GM10847 (cell line): Measurements from ENCODE around the gene HPSE2.

Experiments used
- POLR2A ChIP-seq: IDR thresholded peaks from 2 replicates; pipeline ENCODE4 v1.6.1; 2011; ENCODE audit not compliant: insufficient read length; ENCODE audit errors: extremely low read depth

HPSE2 gene

DNA sequence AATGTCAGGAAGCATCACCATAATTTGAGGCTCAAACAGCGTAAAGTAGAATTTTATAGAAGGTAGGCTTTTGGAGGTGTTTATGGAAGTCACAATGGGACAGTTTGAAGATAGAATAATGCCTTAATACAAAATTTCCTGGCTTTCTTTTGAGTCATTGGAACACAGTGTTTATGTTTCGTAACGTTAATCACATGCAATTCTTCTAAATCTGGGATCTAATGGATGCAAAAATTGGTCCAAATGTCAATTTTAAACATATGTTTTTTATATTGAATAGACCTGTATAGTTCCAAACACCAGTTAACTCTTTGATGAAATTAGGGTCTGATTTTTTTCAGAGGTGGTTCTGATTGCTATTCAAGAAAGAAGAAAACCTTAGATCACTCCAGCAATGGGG, 702.4 kb downstream of the HPSE2 start:
- TF ChIP-seq POLR2A, result no peak

- TF ChIP-seq POLR2A, result no peak
Measured at GRCh38 chr10:98528805-98529183, 706.9 kb downstream of the HPSE2 start.

- no peak for TF ChIP-seq POLR2A
Measured at GRCh38 chr10:98528166-98528804, 707.4 kb downstream of the HPSE2 start.

DNA sequence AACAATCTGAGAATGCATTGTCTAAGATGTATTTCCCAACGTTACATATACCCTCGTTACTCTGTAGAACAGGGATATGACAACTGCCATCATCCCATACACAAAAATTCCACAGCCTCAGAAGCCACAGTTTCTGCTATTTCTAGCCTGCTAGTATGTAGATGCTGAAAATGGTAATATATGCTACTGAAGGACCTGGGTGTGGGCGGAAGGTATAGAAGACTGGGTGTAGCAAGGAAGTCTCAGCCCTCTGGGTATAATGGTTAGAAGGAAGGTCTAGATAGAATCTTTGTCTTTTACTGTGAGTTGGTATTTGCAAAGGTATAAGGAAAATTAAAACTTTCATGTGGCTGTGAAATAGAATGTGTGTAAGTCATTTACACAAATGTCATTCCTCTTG, 709.7 kb downstream of the HPSE2 start:
- no peak for TF ChIP-seq POLR2A

DNA sequence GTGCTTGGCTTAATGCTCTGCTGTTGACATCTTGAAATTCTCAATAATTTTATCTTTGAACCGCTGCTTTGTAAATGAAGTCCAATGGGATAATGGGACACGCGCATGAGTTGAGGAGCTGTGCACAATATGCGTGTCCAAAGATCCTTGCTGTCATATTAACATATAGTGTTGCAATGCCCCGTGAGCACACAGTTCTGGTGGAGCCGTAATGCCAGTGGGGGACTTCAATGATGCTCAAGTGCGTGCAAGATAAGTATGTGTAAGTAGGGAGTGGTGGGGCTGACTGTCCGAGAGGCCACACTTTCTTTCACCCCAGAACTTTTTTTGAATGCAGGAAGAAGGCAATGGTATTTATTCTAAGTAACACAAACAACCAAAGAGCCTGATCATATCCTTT, 711.5 kb downstream of the HPSE2 start:
- no peak for TF ChIP-seq POLR2A

DNA sequence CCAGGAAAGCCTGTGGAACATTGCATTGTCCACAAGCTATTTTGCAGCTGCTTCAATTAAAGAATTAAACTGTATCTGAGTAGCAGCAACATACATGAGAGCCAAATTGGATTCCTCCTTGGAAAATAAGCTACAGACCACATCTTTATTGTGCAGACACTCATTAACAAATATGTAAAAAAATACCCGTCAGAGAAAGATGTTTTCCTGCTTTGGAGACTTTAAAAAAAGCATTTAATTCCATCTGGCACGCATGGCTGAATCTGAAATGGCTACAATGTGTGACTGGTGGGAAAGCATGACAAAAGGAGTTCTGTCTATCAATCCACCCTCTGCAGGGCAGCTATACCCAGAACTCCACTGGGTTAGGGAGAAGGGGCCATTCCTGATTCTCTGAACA, 715.8 kb downstream of the HPSE2 start:
- no peak for TF ChIP-seq POLR2A

- TF ChIP-seq POLR2A, result no peak
Measured at GRCh38 chr10:98517672-98518071, 718.0 kb downstream of the HPSE2 start.

- no peak for TF ChIP-seq POLR2A
Measured at GRCh38 chr10:98516352-98516751, 719.3 kb downstream of the HPSE2 start.

GRCh38 chr10:98513704-98514103, 721.9 kb downstream of the HPSE2 start:
- TF ChIP-seq POLR2A, result no peak

DNA sequence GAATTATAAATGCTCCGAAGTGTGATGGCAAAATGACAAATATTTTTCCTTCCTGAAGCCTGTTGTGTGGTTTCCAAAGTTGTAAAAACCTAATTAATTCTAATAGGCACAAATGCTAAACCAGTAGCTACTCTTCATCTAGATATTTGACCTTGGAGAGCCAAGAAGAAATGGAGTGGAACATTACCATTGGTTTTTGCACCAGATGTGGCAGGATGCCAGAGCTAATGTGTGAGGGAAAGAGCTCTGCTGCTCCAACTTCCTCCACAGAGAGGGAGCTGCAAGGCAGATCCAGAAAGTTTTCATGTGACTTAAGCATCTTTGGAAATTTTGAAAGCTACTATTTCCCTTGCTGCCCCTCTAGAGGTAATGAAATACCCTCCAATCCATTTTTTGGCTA, 723.8 kb downstream of the HPSE2 start:
- no peak for TF ChIP-seq POLR2A

- no peak for TF ChIP-seq POLR2A
Measured at GRCh38 chr10:98510412-98510995, 725.1 kb downstream of the HPSE2 start.

GRCh38 chr10:98509745-98510144, 725.9 kb downstream of the HPSE2 start:
- TF ChIP-seq POLR2A, result no peak

DNA sequence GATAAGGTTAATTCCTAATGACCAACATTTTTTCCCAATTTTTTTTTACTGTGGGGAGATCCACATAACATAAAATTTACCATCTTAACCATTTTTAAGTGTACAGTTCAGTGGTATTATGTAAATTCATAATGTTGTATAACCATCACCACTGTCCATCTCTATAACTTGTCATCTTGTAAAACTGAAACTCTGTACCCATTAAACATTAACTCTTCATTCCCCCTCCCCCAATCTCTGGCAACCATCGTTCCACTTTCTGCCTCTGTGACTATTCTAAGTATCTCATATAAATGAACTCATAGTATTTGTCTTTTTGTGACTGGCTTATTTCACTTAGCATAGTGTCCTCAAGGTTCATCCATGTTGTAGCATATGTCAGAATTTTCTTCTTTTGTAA, 742.9 kb downstream of the HPSE2 start:
- no peak for TF ChIP-seq POLR2A

DNA sequence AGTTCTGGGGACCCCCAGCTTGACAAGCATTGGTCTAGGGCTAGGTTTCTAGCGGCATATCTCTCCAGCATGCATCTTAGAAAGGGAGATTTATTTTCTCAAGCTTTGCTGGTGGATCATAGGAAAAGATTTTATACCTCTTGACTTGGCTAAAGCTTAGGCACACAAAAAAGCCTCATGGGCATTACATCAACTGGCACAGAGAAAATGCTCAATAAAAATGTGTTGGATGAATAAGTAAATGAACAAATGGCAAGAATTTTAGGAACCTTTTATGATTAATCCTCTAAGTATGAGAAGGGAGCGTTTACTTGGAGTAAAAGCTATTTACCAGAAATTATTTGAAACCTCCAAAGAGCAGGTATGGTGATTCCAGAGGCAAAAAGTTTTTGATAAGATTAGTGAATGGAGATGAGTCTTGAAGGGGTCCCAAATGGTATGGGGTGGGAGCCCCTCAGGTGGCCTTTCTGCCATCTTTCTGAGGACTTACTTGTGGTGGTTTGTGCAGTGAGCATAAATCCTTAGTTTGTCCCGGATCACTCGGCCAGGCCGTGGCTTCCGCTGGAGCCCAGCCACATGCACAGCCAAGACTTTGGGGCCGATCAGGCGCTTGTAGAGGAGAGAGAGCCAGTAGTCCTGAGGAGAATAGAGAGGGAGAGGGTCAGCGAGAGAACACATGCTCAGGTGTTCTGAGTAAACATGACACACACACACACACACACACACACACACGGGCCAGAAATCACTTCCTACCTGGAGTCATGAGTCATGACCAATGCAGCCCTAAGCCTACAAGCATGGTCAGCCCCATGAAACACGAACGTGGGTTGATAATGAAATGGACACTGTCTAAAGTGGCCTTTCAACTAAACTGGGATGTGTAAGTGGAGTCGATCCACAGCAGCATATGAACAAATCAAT, 745.8 kb downstream of the HPSE2 start:
- TF ChIP-seq POLR2A, result no peak

DNA sequence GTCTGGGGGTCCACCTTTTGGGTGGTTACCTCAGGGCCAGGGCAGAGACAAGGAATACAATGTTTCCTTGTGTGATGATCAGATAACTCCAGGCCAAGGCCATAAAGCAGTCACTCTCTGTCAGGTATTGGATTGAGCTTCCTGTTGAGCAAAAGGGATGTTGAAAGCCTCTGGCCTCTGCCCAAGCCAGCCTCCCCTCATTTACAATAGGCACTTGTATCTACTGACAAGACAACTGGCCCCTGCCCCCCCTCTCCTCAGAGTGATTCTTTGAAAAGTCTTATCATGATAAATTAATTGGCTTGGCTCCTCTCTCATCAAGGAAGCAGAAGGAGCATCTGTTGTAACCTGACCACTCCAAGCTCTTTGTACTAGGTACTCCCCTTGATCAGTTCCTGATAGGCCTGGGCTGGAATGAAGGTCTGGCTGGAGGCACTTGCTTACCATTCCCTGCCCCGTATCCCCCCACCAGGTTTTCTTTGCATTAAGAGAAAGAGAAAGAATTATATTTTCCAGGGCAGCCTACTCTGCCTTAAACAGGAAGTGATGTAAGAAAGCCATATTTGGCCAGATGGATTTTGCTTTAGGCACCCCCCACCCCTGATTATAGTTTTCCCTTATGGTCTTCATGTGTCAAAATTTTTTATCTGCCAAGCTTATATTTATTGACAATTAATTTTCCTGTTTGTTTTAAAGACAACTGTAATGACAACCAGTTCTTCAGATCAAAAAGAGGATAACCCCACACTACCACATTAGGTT, 746.8 kb downstream of the HPSE2 start:
- no peak for TF ChIP-seq POLR2A

GRCh38 chr10:98487649-98488048, 748.0 kb downstream of the HPSE2 start:
- no peak for TF ChIP-seq POLR2A

DNA sequence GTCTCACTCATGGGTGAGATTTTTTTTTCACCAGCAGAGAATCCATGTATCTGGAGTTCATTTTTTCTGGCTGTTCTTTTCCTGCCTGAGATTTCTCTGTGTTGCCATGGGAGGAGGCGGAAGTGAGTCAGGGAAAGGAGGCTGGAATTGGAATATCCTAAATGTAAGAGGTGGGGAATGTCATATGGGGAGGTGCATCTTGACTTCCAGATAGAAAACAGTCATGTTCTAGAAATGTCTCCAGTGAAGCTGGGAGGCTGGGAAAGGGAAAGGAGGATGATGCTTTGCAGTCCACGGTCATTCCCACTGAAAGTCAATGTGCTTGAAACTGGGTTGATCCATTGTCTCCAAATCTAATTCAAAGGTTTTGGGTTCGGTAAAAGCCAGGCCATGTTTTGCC, 749.2 kb downstream of the HPSE2 start:
- no peak for TF ChIP-seq POLR2A
